Stimulated activated CD8-positive, alpha-beta memory T cell treated with anti-CD3 and anti-CD28 coated beads, Interleukin-15, amount 100 ng/mL, for 1 hour (primary cell): Measurements from ENCODE around the gene MAP3K5.

Experiments used
- DNase-seq: peaks from one replicate; pipeline ENCODE4 v3.0.0-alpha.2; 2020; ENCODE audit warnings: low read depth

The MAP3K5 gene

DNA sequence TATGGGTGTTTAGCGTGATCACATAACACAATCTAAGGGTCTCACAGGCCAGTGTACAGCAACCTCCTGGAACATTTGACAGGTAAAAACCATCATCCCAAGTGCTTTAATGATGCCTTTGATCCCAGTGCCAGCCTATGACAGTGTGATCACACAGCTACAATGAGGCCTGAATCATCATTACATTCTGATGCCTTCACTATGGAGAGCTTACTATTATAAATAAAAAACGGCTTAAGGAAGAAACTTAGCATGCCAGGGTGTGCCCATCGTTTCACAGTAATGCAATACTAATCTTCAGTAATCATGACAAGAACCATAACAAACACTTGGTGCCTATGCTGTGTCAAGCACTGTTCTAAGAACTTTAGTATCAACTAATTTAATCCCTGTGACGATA is 253.4 kb downstream of the MAP3K5 start:
- DNase-seq: no peak

DNA sequence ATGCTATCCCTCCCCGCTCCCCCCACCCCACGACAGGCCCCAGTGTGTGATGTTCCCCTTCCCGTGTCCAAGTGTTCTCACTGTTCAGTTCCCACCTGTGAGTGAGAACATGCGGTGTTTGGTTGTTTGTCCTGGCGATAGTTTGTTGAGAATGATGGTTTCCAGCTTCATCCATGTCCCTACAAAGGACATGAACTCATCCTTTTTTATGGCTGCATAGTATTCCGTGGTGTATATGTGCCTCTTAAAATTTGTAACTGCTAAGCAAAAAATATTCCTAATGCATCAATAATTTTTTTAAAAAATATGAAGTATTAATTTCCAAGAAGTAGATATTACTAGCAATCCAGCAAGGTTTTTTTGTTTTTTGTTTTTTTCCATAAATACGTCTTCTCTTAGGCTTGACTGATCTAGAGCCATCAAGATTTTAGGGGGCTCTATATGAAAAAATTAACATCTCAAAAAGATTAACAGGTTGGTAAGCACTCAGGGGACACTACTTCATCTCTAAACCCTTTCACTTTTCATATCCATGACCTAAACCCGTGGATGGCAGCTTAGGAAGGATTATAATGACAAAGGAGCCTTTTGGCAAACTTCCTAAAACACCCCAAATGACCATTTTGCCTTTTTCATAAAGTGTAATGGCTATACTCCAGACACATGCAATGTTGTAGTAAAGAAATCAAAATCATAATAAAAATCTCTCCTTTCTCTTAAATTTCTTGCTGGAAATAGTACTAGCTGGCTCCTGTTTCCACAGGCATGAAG is 256.2 kb downstream of the MAP3K5 start:
- DNase-seq: no peak

DNA sequence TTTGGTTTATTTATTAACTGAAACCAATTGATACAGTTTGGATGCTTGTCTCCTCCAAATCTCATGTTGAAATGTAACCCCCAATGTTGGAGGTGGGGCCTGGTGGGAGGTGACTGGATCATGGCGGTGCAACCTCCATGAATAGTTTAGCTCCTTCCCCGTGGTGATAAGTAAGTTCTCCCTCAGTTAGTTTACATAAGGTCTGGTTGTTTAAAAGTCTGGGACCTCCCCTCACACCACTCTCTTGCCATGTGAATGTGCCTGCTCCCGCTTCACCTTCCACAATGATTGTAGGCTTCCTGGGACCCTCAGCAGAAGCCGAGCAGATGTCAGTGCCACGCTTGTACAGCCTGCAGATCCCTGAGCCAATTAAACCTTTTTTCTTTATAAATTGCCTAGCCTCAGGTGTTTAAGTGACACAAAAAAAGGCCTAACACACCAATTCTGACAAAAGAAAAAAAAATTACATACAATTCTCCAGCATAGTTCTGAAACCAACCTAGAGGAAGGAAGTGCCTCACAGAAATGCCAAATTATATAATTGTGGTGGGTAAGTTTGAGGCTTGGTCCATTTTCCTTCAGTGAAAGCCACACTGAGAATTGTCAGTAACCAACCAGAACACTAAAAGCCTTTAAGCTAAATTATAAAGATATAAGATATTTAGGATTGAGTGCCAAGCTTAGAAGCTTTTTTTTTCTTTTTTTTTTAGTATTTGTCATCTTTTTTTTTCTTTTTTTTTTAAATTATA is 257.1 kb downstream of the MAP3K5 start:
- no peak for DNase-seq

DNA sequence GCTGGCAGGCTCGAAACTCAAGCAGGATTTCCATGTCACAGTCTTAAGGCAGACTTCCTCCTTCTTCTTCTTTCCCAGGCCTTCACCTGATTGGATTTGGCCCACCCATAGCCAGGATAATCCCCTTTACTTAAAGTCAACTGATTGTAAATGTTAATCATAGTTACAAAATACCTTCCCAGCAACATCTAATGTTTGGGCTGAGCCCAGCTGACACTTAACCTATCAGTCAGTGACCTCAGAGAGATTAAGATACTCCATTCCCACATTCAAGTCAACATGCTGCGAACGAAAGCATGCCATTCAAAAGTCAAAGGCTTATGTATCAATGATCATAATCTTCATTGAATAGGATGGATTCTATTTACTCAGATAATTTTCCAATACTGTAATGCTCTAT is 258.0 kb downstream of the MAP3K5 start:
- no peak for DNase-seq

DNA sequence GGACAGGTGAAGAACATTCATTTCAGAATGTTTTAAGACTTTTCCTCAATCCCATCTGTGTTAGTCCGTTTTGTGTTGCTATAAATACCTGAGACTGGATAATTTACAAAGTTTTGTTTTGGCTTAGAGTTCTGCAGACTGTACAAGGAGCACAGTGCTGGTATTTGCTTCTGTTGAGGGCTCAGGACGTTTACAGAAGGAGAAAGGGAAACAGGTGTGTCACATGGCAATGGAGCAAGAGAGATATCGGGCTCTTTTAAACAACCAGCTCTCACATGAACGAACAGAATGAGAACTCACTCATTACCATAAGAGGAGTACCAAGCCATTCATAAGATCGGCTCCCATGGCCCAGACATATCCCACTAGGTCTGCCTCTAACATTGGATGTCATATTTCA is 258.8 kb downstream of the MAP3K5 start:
- no peak for DNase-seq

DNA sequence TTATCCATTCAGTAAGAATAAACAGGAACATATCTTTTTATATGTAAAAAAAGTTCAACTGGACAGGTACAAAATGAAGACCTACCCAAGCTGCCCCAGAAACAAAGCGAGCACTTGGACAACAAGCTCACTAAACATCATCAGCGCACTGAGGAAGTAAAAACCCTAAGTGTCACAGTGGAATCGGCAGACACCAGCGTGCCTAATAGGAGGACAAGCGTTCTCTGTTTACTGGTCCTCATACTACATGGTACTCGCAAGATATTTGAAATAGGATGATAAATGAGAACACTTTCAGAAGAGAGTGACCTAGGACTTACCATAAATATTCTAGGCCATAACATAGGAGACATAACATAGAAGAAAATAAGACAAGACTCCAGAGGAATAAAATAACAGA is 260.2 kb downstream of the MAP3K5 start:
- no peak for DNase-seq

DNA sequence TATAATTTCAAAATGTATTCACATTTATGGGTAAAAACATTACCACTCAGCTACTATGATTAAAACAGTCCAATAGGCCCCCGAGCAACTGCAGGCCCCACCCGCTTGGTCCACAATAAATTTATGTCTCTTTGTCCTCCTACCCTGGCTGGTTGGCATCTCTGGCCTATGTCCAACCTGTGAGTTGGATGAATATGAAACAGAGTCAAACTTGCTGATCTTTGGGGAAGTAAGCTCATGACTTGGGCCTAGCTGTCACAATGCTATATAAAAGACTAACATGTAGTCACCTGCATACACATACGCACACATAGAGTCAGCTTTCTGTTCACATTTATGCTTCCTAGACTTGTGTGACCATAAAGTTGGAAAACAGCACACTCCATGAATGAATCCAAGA is 262.6 kb downstream of the MAP3K5 start:
- no peak for DNase-seq

DNA sequence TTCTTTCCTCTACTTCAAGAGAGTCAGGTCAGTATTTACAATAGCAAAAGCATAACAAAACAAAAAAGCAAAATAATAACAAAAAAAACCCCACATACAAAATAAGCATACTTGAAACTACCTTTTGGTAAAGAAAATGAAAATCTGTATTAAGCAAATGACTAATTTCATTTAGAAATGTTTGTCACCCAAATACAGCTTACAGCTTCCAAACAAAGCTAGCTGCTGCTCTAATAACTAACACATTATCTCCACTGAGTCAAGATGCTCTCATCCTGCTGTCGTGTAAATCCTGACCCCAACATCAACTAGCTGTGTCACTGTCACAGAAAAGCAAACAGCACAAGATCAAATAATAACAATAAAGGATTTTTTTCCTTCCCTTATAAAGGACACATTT is 263.8 kb downstream of the MAP3K5 start:
- DNase-seq: no peak

DNA sequence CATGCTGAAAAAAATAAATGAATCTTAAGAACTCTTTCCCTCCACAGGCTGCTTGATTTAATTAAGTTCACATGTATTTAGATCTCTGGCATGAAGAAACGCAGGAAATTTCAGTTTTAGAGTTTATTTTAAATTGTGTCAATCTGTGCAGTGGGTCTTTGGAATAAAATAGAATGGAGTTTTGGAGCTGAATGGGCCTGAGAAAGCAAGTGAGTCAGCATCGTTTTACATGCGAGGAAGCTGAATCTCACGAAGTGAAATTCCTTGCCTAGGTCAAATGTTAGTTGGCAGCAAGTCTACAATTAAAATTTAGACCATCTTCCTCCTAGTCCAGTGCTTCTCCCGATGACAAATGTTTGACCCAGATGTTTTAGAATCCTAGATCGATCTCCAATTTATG is 264.4 kb downstream of the MAP3K5 start:
- no peak for DNase-seq

DNA sequence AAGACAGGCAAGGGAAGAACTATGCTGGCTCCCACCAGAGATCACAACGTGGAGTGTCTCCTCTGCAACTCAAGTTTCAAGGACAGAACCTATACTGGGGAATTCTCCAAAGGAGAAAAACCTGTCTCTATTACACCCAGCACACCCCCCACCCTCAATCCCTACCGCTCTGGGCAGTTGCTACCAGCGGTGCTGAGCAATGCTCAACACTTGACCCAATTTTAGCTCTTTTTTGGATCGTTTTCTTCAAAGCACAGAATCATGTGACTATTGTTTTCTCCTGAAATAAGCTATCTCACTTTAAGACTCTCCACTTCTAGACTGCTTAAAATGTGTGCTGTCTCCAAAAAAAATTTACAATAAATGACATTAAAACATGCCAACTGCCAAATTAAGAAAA is 265.3 kb downstream of the MAP3K5 start:
- no peak for DNase-seq

DNA sequence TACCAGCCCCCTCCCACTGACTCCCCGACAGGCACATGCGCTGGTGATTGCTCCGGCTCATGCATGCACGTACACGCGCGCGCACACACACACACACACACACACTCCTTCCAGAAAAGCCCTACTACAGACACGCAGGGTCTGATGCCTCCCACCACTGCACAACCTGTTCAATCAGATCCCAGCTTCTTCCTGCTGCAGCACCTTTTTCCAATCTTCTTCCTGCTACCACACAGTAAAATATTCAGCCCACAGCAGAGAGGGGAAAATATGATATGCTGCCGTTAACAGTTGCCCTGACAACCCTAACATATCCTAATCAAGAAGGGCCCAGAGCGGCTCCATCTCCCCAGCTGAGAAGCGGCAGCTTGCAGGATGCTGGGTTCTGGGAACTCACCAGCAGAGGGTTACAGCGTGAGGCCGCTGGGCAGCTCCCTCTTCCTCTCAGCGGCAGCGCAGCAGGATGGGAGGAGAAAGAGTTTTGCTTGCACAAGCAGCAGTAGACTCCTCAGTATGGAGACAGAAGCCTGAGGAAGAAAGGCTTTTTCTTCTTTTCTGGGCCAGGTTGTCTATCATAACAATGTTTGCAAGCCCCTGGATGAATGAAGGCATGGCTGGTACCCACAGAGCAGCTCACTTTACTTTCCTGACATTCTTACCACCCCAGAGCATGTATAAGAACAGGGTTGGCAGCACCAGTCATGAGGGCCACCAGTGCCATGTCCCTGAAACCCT is 265.9 kb downstream of the MAP3K5 start:
- DNase-seq: no peak

DNA sequence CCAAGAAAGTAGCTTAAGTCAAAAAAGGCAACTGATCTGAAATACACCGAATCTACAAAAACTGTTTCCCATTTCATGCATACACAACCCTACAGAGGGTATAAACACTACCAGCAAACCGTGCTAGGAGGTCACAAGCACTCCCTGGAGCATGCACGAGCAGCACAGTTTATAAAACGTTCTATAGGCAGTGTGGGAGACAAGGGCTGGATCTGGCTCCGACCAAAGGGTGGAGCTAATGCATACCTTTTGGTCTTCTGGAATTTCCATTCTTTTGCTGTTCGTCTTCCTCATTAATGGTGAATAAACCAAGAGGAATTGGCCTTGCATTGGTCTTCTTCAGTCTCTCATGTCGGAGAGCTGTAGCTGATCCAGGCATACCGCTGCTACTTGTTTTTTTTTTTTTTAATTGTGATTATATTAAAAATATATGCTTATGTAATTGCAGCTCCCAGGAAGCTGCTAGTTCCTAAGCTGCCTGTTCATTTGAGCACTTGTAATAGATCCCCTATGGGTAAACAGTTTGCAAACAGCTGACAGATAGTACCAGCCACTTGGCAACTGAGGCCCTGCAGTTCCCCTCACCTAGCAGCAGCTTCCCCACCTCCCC is 266.6 kb downstream of the MAP3K5 start:
- DNase-seq: no peak

DNA sequence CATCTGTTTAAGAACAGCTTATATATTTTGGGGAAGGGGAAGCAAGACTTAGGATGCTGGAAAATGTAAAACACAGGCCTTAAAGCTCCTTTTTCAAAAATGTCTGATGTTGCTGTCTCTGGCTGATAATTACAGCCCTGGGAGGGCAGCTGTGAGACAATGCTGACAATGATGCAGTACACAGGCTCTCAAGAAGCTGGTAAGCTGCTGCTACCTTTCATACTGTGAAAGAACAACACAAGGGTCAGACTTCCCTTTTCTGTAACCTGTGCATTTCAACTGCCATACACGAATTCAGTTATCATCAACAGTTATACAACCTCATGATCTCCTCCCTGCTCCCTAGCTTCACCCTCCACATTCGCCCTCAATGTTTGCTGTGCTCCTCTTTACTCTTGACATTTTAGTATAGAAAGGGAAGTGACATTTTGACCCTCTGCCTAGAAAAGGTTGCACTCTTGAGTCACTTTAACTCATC is 267.3 kb downstream of the MAP3K5 start:
- DNase-seq: no peak

DNA sequence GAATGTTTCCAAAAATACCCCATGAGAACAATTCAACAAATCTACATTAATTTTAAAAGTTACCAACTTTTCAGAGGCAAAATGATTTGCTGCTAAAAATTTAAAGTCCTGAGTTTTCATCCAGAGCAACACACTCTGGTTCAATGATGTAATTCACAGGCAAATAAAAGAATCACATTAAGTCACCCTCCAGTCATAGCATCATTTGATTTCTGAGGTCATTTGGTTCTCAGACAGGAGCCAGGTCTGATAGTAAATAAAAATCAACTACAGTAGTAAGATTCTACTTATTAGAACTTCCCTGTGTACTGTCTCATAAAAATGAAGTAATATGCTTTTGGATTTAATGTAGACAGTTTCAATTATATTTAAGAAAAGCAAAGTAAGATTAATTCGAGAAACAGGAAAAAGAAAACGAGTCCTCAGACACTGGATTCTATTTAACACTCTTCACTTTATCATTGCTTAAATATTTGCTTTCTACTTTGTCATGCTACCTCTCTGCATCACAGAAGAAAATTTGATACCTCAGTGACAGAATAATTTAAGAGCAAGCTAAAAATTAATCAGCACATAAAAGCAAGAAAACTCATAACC is 267.8 kb downstream of the MAP3K5 start:
- no peak for DNase-seq

DNA sequence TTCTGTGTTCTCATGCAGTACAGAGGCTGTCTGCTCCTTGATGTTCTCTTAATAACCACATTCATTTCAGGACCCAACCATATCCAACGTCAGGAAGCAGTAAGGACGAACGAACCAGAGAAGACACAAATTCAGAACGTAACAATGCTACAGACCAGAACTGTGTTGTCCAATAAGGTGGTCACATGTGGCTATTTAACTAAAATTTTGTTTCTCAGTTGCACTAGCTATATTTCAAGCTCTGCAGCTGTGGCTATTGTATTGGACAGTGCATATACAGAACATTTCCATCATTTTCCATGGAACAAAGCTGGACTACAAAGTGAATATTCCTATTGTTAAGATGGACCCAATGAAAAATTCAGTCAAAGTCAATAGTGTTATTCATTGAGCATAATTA is 269.1 kb downstream of the MAP3K5 start:
- DNase-seq: no peak

DNA sequence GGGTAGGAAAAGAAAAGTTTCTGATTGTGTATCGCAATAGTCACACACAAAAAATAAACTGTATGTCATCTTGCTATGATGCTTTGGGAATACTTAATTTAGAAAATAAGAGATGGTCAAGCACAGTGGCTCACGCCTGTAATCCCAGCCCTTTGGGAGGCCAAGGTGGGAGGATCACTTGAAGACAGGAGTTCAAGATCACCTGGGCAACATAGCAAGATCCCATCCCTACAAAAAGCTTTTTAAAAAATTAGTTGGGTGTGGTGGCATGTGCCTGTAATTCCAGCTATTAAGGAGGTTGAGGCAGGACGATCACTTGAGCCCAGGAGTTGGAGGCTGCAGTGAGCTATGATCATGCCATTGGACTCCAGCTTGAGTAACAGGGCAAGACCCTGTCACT is 269.6 kb downstream of the MAP3K5 start:
- no peak for DNase-seq

DNA sequence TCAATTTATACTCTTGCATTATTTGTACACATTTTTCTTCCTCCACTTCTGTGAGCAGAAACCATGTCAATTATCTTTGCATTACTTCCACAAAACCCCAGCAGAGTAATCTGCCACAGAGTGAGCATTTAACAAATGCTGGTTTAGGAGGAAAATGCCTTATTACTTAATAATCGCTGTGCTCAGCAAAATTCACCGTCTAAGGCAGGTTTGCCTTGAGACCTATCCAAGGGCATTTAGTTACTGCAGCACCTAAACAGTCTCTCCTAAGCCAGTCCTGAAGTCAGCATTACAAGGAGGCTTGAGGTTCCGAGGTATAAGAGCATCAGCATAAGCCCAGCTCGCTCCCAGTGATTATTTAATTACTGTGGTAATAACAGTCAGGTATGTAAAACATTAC is 270.4 kb downstream of the MAP3K5 start:
- DNase-seq: no peak

DNA sequence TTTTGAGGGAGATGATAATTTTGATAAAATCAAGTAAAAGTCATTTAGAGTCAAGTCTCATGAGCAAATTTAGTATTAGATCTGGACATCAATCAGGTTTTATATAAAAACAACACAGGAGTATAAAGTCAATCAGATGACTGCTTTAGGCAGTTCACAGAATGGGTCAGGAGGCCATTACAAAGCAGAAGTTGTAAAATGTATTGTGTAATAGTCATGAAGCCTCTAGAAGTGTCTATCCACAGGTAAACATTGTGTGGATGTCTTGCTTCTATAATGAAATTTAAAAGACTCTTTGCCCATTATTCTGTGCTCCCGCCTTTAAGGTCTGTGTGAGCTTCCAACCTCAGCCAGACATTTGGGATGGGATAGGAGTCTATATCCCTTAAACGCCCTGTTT is 270.9 kb downstream of the MAP3K5 start:
- DNase-seq: no peak

DNA sequence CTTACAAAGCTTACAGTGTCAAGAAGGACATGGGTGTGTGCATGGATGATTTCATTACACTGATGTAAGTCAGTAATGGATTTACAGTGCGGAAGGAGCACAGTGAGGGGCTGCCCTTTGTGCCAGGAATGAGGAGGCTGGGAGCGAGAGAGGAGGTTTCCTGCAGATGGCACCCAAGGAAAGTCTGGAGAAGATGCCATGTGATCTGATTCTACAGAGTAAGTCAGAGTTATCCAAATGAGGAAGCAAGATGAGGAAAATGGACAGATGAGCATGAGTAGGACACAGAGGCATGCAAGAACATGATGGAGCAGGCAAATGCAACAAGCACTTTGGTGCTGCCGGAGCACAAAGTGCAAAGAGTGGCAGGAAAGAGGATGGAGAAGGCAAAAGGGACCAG is 271.8 kb downstream of the MAP3K5 start:
- no peak for DNase-seq

DNA sequence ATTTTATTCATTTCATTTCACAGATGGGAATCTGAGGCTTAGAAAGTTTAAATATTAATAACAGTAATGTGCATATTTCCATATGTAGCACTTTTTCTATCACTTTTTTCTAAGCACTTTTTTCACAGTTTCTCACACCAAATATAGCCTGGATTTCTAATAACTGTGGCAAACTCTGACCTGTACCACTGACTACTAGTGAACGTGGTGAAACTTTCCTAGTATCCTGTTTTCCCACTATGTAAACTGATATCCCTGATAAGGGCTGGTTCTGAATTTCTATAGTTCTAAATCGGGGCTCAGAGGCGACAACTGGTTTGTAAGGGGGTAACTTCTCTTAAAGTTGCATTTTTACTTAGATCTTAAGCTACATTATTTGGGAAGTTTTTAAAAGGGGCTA is 274.7 kb downstream of the MAP3K5 start:
- no peak for DNase-seq

DNA sequence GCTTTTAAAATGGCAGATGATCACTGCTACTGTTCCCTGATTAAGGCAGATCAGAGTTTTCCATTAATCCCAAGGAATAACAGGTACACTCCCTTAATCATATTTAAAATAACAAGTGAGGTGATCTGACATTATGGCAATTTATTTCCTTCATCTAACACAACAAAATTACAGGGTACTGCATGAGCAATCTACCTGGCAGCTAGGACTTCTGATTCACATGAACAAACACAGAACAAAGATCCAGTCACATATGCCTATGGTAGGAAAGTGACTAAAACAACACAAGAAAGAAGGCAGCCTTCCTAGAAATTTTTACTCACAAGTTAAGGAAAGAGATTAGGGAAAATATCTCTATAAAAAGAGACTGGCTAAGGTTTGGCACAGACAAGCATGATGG is 275.3 kb downstream of the MAP3K5 start:
- DNase-seq: no peak

DNA sequence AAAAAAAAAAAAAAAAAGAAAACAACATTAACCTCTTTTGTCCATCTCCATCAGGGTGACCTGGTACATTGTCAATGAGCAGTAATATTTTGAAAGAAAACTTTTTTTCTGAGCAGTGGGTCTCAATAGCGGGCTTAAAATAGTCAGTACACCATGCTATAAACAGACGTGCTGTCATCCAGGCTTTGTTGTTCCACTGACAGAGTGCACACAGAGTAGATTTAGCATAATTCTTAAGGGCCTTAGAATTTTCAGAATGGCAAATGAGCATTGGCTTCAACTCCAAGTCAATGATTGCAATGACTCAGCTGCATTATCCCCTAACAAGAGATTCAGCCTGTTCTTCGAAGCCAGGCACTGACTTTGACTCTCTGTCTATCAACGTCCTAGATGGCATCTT is 277.7 kb downstream of the MAP3K5 start:
- no peak for DNase-seq
